ENCODE results near the gene SMC6.

The SMC6 gene

DNA sequence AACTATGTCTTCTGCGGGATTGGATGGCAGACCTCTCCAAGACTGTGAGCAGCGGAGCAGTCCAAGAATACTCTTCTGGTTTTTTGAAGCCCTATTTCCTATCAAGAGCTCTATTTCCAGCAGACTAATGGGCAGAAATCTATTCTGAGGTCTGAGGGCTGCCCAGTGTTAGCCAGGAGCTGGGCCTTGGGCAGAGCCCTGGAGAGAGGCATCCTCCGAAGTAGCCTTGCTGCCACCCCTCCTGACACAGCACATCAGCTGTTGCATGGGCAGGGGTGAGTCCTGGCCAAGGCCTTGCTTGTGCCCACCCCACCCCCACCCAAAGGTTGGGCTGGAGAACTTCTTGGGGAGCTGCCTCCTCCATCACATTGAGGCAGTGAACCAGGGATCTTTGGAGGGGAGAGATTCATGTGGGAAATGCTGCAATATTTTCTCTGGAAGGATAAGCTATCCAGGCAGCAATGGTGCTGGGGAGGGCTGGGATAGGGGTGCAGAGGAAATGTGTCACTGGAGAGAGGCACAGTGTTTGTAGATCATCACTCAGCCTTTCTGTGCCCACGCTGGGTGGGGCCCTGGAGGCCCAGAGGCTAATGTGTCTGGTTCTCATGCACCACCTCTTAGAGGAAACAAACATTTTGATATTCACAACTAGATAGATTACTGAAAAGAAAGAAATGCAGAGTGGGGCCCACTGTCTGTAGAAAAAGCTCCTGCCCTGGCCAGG is 108.5 kb downstream of the SMC6 start:
- no peak for DNase-seq

DNA sequence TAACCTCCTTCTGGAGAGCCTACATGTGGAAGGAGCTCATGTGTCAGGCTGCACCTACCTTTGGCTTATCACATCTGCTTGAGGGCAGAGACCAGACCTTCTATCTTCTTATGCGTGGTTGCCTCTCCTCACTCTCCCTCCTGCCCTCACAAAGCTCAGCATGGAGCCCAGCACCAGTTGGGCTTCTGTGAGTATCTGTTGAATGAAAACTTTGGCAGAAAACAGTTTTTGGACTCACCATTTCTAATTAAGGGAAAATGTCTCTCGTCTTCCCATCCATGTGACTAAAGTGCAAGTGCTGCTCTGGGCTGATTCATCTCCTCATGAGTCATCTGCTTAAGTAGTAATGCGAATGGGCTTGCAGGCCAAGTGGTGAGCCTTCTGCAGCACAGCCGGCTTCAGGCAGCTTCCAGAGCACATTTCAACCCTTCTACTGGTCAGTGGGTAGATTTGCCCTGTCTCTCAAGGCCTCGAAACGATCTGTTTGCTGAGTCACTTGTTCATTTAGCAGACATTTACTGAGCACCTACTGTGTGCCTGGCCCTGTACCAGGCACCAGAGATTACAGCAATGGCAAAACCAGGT is 110.5 kb downstream of the SMC6 start:
- no peak for DNase-seq

DNA sequence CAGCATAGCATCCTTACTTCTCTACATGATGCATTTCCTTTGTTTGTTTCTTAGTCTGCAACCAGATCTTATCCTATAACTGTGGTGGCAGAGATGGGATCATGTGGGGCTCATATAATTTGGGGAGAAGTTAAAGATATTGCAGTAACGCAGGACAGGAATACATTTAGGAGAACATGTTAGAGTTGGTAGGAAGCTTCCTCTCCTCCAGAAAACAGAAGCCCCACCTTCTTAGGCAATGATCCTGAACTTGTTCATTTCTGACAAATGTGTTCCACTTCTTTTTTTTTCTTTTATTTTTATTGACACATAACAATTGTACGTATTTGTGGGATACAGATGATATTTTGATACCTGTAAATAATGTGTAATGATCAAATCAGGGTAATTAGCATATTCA is 113.2 kb downstream of the SMC6 start:
- DNase-seq = no peak

- no peak for DNase-seq
These were observed 115.3 kb downstream of the SMC6 start for GRCh38 chr2:17638196-17638743.

GRCh38 chr2:17637131-17637906 is 116.3 kb downstream of the SMC6 start:
- no peak for DNase-seq

GRCh38 chr2:17636257-17636656 is 117.4 kb downstream of the SMC6 start:
- no peak for DNase-seq

DNA sequence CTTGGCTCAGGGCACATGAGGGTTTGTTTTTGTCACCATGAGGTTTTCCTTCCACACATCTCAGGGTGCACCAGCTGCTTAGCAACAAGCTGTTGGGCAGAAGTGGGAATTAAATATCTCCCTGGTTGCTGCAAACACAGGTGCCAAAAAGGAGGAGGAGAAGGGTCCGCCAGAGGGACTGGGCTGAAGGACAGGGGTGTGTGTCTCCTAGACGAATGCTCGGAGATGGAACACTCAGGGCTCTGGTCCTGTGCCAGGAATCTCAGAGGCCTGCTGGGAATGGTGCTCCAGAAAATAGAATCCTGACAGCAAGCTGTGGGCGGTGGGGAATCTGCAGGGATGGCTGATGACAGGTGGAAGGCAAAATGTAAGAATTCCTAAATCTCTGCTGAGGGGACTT is 118.6 kb downstream of the SMC6 start:
- no peak for DNase-seq

DNA sequence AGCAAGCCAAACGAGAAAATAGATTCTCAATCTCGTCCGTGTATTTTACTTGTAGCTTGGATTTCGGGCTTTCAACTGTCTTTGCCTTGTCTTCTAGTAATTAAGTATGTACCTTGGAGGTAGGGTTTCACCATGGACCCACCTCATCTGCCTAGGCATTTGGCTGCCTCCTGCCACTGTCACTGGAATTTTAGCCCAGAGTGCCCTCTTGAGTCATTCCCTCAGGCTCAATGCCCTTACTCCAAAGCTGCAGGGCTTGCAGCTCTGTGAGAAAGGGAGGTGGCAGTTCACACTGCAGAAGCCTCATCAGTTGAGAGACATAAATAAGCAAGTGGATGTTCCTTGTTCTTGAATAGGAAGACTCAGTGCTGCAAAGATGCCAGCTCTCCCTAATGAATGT is 123.5 kb downstream of the SMC6 start:
- no peak for DNase-seq

DNA sequence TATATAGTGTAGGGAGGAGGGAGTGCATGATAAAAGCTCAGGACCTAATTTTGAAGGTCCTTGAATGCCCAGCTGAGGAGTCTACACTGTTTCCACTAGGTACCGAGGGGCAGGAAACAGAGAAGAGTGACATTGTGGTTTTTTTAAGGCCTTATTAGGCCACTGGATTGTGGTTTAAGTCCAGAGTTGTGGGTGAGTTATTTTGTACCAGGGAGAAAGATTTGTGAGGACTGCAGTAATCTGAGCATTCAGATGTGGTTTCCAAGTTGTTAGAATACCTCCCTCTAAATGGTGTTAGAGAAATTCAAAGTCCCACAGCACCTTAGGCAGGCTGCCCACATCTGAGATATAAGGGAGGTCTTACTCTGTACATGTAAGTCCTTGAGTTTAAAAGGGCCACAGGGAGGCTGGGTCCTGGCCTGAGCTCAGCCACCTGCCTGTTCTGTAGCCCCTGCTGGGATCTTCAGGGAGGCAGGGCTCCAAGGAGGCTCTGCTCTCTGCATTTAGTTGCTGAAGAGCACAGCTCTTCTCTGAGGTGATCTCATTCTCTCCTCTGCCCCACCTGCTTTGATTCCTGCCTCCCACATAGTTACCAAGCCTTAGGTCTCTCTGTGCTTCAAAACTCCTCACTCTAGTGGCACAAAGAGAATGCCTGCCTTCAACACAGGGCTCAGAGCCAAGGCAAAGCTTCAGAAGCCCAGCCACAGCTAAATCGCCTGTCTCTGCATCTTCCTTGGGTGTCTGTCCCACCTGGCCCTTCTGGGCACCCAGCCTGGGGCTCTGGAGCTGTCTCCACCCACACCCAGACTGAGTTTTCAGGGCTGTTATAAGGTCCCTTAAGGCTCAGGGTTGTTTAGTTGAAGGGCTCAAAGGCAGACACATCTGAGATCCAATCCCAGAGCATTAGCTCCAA is 125.0 kb downstream of the SMC6 start:
- DNase-seq = no peak

DNA sequence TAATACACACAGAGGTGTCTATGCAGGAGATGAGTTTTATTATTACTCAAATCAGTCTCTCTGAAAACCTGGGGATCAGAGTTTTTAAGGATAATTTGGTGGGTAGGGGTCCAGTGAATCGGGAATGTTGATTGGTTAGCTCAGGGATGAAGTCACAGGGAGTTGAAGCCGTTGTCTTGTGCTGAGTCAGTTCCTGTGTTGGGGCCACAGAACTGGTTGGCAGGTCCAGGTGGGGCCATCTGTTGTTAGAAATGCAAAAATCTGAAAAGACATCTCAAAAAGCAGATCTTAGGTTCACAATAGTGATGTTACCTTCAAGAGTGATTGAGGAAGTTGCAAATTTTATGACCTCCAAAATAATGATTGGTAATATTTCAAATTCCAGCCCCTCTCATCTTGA is 126.2 kb downstream of the SMC6 start:
- DNase-seq = no peak

DNA sequence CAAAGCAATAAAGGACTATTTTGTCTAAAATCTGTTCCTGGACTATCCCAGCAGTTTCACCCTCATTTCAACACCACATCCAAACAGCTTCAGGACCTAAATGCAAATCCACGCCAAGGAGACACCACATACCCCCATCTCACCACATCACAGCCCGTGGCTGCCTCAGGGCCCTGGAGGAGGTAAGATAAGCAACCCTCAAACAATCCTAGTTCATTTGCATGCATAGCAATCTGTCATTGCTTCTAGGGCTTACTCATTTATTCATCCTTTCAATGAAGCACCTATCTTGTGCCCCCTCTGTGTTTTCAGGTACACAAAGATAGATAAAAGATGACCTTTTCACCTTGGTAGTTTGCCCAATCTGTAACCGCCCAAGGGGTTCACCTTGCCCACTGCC is 126.6 kb downstream of the SMC6 start:
- no peak for DNase-seq

DNA sequence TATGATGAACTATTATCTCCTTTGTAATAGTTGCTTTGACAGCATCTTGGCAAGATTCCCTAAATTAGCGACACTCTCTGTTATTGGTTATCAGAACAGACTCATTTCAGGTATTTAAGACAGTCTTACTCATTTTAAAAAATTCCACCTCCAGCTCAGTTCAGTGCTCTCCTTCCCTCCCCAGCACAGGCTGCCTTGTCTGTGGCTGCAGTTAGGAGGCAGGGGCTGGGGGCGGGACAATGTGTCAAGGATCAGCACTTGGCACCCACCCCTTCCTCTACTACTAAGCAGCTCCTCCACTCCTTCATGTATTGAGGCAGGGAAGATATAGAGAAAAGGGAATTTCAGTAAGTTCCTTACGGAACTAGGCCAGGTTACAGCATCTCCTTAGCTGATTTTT is 128.2 kb downstream of the SMC6 start:
- no peak for DNase-seq

DNA sequence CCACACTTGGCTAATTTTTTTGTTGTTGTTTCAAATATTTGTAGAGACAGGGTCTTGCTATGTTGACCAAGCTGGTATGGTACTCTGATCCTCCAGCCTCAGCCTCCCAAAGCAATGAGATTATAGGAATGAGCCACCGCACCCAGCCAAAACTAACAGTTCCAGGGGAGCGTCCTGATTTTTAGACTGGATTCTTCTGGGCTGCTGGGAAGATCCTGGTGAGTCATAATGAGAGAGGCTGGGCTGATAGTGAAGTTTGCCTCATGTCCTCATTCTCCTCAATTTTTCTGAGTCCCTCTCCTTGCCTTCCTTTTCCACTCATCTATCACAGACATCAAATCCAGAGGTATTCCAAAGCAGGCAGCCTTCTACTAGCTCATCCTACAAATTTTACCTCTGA is 131.8 kb downstream of the SMC6 start:
- no peak for DNase-seq

DNA sequence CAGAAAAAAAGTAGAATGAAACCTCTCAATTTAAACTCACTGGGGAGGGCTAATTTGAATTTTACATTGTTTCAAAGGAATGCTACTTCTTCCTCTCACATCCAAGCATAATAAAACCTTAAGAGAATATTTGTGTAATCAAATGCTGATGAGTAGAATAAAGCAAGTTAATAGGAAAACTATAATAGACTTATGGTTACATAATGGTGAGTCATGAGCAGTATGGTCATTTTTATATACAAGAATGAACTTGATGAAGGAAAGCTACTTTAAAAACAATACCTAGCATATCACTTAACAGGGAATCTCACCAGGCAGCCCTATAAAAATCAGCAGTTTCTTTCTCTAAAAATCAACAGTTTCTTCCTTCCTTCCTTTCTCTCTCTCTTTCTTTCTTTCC is 132.8 kb downstream of the SMC6 start:
- no peak for DNase-seq

DNA sequence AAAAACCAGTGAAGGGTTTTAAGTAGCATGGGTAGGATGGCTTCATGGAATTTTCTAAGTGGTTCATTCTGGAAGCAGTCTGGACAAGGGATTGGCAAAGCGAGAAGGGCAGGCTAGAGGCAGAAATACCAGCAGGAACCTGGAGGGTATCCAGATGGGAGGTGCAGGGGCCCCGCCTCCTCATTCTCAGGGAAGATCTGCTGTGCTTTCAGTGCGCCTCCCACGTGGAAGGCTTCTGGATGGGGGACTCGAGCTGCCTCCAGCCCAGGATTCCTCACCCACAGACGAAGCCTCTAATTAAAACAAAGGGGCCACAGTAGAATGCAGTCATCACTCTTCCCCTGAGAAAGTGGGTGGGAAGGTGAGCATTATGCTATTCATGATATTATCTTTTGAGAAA is 133.3 kb downstream of the SMC6 start:
- DNase-seq = no peak

- DNase-seq = no peak
These were observed 135.7 kb downstream of the SMC6 start for GRCh38 chr2:17617955-17618354.

DNA sequence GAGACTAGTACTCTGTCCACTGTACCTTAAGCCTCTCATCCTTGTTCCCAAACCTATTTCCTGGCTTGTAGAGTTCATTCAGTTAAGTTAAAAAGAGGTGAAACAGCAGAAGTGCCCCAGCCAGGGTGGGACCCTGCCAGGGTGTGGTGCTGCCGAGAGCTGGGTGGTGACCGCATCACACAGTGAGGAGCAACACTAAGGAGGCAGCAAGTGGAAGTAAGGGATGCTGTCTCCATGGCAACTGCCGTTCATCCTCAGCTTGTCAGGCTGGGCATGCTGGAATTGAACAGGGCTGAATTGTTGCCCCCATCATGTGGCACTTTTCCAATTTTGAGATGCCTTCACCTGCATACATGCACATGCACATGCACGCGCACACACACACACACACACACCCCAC is 136.1 kb downstream of the SMC6 start:
- DNase-seq = no peak

GRCh38 chr2:17616405-17616804 is 137.2 kb downstream of the SMC6 start:
- DNase-seq = no peak

DNA sequence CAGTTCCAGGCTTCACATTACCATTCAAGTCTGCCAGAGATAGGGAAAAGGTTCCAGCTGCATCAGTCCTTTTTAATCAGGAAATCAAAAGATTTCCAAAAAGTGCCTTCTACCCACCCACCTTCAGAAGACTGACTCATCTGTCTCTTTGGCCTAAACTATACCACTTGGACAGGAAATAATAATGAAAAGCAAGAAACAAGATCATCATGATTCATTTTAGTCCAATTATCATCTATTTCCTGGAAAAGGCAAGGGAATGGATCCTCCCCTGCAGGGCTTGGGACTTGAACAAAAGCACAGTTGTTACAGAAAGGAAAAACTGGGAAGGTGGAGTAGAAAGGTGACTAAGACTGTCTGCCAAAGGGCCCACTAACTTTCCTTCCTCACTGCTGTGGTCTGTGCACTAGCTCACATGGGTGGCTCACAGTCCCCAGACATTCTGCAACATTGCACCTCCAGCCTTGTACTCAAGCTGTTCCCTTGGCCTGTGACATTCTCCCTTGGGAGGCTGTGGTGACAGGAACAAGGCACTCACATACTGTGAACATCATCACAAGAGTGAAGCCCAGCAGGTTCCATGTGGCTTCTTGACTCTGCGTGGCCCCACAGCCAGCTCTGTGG is 137.8 kb downstream of the SMC6 start:
- DNase-seq = no peak

DNA sequence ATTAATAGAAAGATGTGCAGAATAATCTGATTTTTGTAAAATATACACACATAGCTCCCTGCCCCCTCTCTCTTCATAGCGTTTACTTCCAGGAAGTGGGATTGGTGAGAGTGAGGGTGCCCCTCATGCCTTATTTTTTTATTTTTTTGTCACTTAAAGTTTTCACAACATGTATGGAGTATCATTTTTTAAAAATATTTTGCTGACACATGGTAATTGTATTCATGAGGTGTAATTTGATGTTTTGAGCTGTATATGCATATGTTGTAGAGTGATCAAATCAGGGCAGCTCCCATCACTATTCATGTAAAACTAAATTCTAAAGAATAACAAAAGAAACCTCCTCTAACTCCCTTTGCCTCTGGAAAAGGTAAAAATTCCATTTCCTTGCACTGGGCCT is 138.5 kb downstream of the SMC6 start:
- DNase-seq = no peak

- no peak for DNase-seq
These were observed 139.3 kb downstream of the SMC6 start for GRCh38 chr2:17614174-17614930.

All from CD4-positive, alpha-beta T cell treated with Interleukin-10 for 1 hour (primary cell).